MCF 10A (cell line): ENCODE data around the gene TRERF1. TPM values are rescaled to one million over a fixed set of nuclear protein-coding genes. Genes with fewer than 3 reads are reported as not detected.
A peak's percentile ranks its signal among the peaks of the same experiment; 100 is the strongest.

ENCODE experiments used
- BruUV-seq: library from RNA; stranded (reverse); fragments of 400-500 nt; replicated peaks from 2 replicates; lab custom pipeline; 2021; lab: Mats Ljungman, UMichigan
- CTCF ChIA-PET: fragments of 300-600 bp; sonication (Branson Sonifier 250); formaldehyde crosslinking; extraction: SDS; loops from one replicate; lab custom pipeline; 2021; ENCODE audit warnings: antibody characterized with exemption, inconsistent platforms; lab: Yijun Ruan, JAX
- POLR2A ChIA-PET: fragments of 300-600, 350-650 bp; sonication (Branson Sonifier 250); formaldehyde crosslinking; extraction: SDS; loops from one replicate; lab custom pipeline; 2020; ENCODE audit warnings: antibody characterized with exemption, inconsistent platforms; lab: Yijun Ruan, JAX
- DNase-seq: peaks from one replicate; pipeline ENCODE4 v3.0.0-alpha.2; 2018; ENCODE audit not compliant: unreplicated experiment
- H3K27ac Mint-ChIP-seq: one replicate; pipeline ENCODE4 v1.8.0; 2022; ENCODE audit warnings: mild to moderate bottlenecking, low read depth, mixed read lengths; ENCODE audit not compliant: unreplicated experiment
- H3K27me3 Mint-ChIP-seq: one replicate; pipeline ENCODE4 v1.8.0; 2022; ENCODE audit warnings: mixed read lengths; ENCODE audit not compliant: insufficient read depth, unreplicated experiment
- H3K36me3 Mint-ChIP-seq: one replicate; pipeline ENCODE4 v1.8.0; 2022; ENCODE audit warnings: mild to moderate bottlenecking, moderate library complexity, mixed read lengths; ENCODE audit not compliant: insufficient read depth, unreplicated experiment
- H3K4me1 Mint-ChIP-seq: one replicate; pipeline ENCODE4 v1.8.0; 2022; ENCODE audit warnings: mixed read lengths; ENCODE audit not compliant: insufficient read depth, unreplicated experiment
- H3K4me3 Mint-ChIP-seq: one replicate; pipeline ENCODE4 v1.8.0; 2022; ENCODE audit warnings: mild to moderate bottlenecking, moderate library complexity, mixed read lengths; ENCODE audit not compliant: unreplicated experiment
- H3K9me3 Mint-ChIP-seq: one replicate; pipeline ENCODE4 v1.8.0; 2022; ENCODE audit warnings: mixed read lengths; ENCODE audit not compliant: unreplicated experiment
- intact Hi-C: fragments of 100-400 bp; cut with micrococcal nuclease; formaldehyde crosslinking; loops from 2 replicates; pipeline ENCODE4 v1.14.1; 2022
- total RNA-seq: library from RNA; stranded (reverse); gene quantifications from 2 replicates; pipeline ENCODE4 v1.2.3, GENCODE V29; 2022
- TF ChIP-seq, protein P1 (sequence below): fragments of 200-600 bp; IDR thresholded peaks from one replicate; pipeline ENCODE4 v1.8.0; 2022; ENCODE audit warnings: antibody characterized with exemption, mild to moderate bottlenecking; ENCODE audit not compliant: unreplicated experiment

Gene TRERF1
- total RNA-seq, 1 experiment from 2014 or later = 9.4 TPM

DNA sequence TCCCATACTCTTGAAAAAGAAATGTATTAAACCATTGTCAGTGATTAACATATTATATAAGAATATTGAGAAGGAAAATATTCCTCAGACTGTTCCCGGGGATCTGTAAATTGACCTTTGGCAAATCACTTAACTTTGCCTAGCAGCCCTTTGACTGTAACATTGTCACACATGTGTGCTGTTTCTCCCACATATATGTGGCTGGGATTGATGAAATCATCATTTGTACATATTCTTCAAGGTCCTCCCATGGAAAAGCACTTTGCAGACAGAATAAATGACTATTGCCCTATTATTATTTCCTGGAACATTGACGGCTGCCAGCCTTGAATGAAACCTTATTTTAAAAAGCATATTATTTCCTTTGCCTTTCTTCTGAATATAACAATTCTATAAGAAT lies 36.4 kb upstream of the TRERF1 start:
- ChIA-PET POLR2A (no interaction called here), CTCF (no interaction called here)
- H3K4me1 Mint-ChIP-seq = no peaks in the 10 kb centered on the region
- intact Hi-C loops = no loop called here
- H3K9me3 Mint-ChIP-seq = no peaks in the 10 kb centered on the region
- no TSS peak for BruUV-seq
- no peak overlapping the region for H3K4me3 Mint-ChIP-seq
- no peak for DNase-seq
- TF ChIP-seq, protein P1, sequence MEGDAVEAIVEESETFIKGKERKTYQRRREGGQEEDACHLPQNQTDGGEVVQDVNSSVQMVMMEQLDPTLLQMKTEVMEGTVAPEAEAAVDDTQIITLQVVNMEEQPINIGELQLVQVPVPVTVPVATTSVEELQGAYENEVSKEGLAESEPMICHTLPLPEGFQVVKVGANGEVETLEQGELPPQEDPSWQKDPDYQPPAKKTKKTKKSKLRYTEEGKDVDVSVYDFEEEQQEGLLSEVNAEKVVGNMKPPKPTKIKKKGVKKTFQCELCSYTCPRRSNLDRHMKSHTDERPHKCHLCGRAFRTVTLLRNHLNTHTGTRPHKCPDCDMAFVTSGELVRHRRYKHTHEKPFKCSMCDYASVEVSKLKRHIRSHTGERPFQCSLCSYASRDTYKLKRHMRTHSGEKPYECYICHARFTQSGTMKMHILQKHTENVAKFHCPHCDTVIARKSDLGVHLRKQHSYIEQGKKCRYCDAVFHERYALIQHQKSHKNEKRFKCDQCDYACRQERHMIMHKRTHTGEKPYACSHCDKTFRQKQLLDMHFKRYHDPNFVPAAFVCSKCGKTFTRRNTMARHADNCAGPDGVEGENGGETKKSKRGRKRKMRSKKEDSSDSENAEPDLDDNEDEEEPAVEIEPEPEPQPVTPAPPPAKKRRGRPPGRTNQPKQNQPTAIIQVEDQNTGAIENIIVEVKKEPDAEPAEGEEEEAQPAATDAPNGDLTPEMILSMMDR = no peak
- H3K27ac Mint-ChIP-seq = no peak overlapping the region
- H3K36me3 Mint-ChIP-seq = no peaks in the 10 kb centered on the region
- H3K27me3 Mint-ChIP-seq = no peaks in the 10 kb centered on the region

DNA sequence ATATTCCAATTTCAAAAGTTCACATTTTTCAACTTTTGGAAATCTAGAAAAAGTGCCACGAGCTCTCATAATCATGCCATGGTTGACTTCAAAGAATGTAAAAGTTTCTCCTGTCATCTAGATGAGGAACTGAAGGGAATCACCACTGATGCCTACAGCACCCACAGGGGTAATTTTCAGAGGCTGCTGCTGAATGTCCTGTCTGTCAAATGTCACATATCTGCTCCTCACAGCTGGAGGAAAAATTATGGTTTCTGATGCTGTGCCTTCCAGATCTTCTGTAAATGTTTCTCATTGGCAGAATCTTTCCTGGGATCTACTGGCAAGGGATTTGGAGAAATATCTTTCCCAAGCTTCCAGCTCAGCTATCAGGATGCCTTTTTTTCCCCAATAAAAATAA lies 32.5 kb upstream of the TRERF1 start:
- ChIA-PET POLR2A (interaction anchor here (0.6 to 1.2 kb wide), 2 partner anchors 31 to 1145 kb away, joined by 4 to 5 read pairs; no protein-coding TSS in a partner anchor), CTCF (interaction anchor here (0.6 kb wide), 1 partner anchor 161 kb away, joined by 3 read pairs; no protein-coding TSS in a partner anchor)
- H3K4me3 Mint-ChIP-seq = no peak overlapping the region
- TF ChIP-seq, protein P1 = no peak
- H3K9me3 Mint-ChIP-seq = no peaks in the 10 kb centered on the region
- H3K4me1 Mint-ChIP-seq = no peaks in the 10 kb centered on the region
- intact Hi-C loops = no loop called here
- DNase-seq = no peak
- no peaks in the 10 kb centered on the region for H3K27me3 Mint-ChIP-seq
- no peaks in the 10 kb centered on the region for H3K36me3 Mint-ChIP-seq
- no peak overlapping the region for H3K27ac Mint-ChIP-seq
- BruUV-seq = no TSS peak

DNA sequence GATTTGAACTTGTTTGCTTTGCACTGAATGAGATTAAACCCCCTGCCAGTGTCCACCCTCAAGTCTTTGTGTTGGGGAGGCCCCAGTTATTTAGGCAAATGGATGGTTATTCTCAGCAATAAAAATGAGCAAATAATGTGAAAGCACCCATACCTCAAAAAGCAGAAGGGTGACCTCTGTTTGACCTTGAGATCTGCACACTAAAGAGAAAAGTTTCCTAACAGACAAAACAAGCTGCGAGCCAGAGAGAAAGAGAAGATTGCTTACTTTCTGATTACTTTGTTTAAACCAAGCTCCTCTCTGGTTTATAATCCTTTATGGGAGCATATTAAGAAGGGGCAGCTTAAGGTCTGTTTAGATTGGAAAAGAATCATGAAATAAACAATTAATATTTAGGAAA lies 30.4 kb upstream of the TRERF1 start:
- intact Hi-C loops = no loop called here
- no peaks in the 10 kb centered on the region for H3K9me3 Mint-ChIP-seq
- TF ChIP-seq, protein P1 = no peak
- H3K4me3 Mint-ChIP-seq = no peak overlapping the region
- no TSS peak for BruUV-seq
- no peaks in the 10 kb centered on the region for H3K4me1 Mint-ChIP-seq
- ChIA-PET CTCF (no interaction called here), POLR2A (interaction anchor here (0.9 kb wide), 1 partner anchor 431 kb away, joined by 3 read pairs; no protein-coding TSS in a partner anchor)
- no peak for DNase-seq
- H3K27ac Mint-ChIP-seq = no peak overlapping the region
- no peaks in the 10 kb centered on the region for H3K36me3 Mint-ChIP-seq
- no peaks in the 10 kb centered on the region for H3K27me3 Mint-ChIP-seq

DNA sequence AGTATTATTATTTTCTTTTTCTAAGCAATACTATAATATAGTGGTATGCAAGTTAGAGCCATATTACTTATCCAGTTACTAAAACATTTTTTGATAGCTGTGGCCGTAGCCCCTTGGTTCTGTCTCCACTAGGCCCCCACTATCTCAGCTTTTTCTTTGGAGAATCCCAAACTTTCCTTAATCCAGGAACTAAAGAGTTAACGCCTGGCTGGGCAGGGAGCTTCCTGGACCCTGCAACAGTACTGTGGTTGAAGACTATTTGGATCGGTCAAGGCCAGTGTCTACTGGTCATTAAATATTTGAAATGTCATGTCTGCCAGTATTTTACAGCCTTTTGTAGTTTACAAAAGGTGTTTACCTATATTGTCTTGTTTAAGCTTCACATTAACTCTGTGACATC lies 20.0 kb upstream of the TRERF1 start:
- Mint-ChIP-seq H3K4me3 (no peak overlapping the region), H3K36me3 (no peaks in the 10 kb centered on the region), H3K27me3 (no peaks in the 10 kb centered on the region), H3K27ac (peak overlapping the region; percentile 28), H3K4me1 (no peaks in the 10 kb centered on the region), H3K9me3 (peaks cover 27% of the 10 kb centered on the region)
- BruUV-seq = no TSS peak
- TF ChIP-seq, protein P1 = no peak
- POLR2A ChIA-PET = interaction anchor here (0.6 to 0.9 kb wide), 3 partner anchors 60 to 113 kb away, joined by 3 to 6 read pairs (median 3); no protein-coding TSS in a partner anchor
- intact Hi-C loops = no loop called here
- no peak for DNase-seq
- CTCF ChIA-PET = interaction anchor here (1.4 kb wide), 1 partner anchor 60 kb away, joined by 3 read pairs; no protein-coding TSS in a partner anchor
